Neural cell (in vitro differentiated cells): ENCODE data around the gene NDST1.

ENCODE experiments used
- CTCF ChIP-seq: fragments of 450-650 bp; IDR thresholded peaks from 2 replicates; pipeline ENCODE4 v1.5.1; 2014; ENCODE audit warnings: antibody characterized with exemption, mild to moderate bottlenecking, moderate library complexity; ENCODE audit not compliant: poor library complexity, severe bottlenecking
- EZH2 ChIP-seq: fragments of 200-600, 300-800 bp; shearing (Covaris generic), sonication (generic); IDR thresholded peaks from 2 replicates; pipeline ENCODE4 v1.6.1; 2014; ENCODE audit warnings: antibody characterized with exemption, low read length, borderline replicate concordance, mild to moderate bottlenecking; ENCODE audit not compliant: insufficient read depth, poor library complexity, severe bottlenecking
- MXI1 ChIP-seq: fragments of 450-650 bp; conservative IDR thresholded peaks from 2 replicates; pipeline ENCODE4 v1.6.1; 2014; ENCODE audit warnings: antibody characterized with exemption, mild to moderate bottlenecking; ENCODE audit not compliant: poor library complexity, severe bottlenecking
- POLR2AphosphoS5 ChIP-seq: IDR thresholded peaks from 2 replicates; pipeline ENCODE4 v1.6.1; 2012
- RAD21 ChIP-seq: fragments of 450-650 bp; conservative IDR thresholded peaks from 2 replicates; pipeline ENCODE4 v1.6.1; 2014; ENCODE audit warnings: antibody characterized with exemption, mild to moderate bottlenecking, moderate library complexity
- REST ChIP-seq: IDR thresholded peaks from 2 replicates; pipeline ENCODE4 v1.6.1; 2012; ENCODE audit warnings: borderline replicate concordance
- SMC3 ChIP-seq: fragments of 450-650 bp; conservative IDR thresholded peaks from 2 replicates; pipeline ENCODE4 v1.6.1; 2014; ENCODE audit warnings: antibody characterized with exemption, mild to moderate bottlenecking, moderate library complexity; ENCODE audit not compliant: poor library complexity
- TAF1 ChIP-seq: IDR thresholded peaks from 2 replicates; pipeline ENCODE4 v1.6.1; 2012; ENCODE audit warnings: low read depth

GRCh38 chr5:150557509-150557872 lies 49.6 kb downstream of the NDST1 start:
- TF ChIP-seq CTCF (no peak), EZH2 (no peak), REST (no peak), MXI1 (no peak), RAD21 (no peak), TAF1 (no peak), POLR2AphosphoS5 (no peak), SMC3 (no peak)
